Measurements from ENCODE around the gene SLC23A3. TPM values are rescaled to one million over a fixed set of nuclear protein-coding genes. Genes with fewer than 3 reads are reported as not detected.

SLC23A3 gene
- total RNA-seq, 2 donors from 2014 or later = 0.46 to 1.9 TPM

DNA sequence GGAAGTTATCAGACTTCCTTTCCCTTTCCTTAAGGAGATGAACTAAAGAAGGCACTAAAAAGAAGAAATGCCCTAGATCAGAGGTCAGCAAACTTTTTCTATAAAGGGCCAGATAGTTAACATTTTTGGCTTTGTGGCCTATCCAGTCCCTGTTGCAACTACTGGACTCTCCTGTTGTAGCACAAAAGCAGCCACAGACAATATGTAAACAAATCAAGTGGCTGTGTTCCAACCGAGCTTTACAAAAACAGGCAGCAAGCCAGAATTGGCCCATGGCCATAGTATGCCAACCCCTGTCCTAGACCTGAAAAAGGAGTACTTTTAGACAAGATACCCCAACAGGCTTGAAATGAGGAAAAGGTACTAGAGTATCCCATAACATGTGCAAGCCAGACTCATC is 20.2 kb downstream of the SLC23A3 start:
- H3K27me3 ChIP-seq (ENCODE audit: control insufficient read depth, insufficient read depth, low read length, poor library complexity, severe bottlenecking) = no peaks in the 10 kb centered on the region
- no peaks in the 10 kb centered on the region for H3K4me1 ChIP-seq (ENCODE audit: control insufficient read depth, insufficient read depth, low read length)
- no peak for DNase-seq
- WGBS, 2 experiments (ENCODE audit: insufficient coverage in 1 of 2, insufficient read length in 1 of 2) = 67 to 91% methylated on average over 1 of the region's 1 CpG
- Mint-ChIP-seq H3K36me3 (ENCODE audit: low read depth) (peaks cover 33% of the 10 kb centered on the region), H3K4me3 (no peak overlapping the region), H3K27ac (no peak overlapping the region), H3K27me3 (ENCODE audit: insufficient read depth) (no peaks in the 10 kb centered on the region), H3K9me3 (no peaks in the 10 kb centered on the region), H3K4me1 (no peaks in the 10 kb centered on the region)
- peaks cover 52% of the 10 kb centered on the region for H3K36me3 ChIP-seq (ENCODE audit: control insufficient read depth, insufficient read depth, low read length)
- H3K4me3 ChIP-seq (ENCODE audit: low read length) = no peak overlapping the region
- H3K27ac ChIP-seq (ENCODE audit: low read depth, low read length) = no peak overlapping the region
- H3K9me3 ChIP-seq (ENCODE audit: control insufficient read depth, low read length) = no peaks in the 10 kb centered on the region
- no peak overlapping the region for H3K9ac ChIP-seq (ENCODE audit: extremely low read depth, low read length, poor library complexity, severe bottlenecking)
- TF ChIP-seq, protein P1, sequence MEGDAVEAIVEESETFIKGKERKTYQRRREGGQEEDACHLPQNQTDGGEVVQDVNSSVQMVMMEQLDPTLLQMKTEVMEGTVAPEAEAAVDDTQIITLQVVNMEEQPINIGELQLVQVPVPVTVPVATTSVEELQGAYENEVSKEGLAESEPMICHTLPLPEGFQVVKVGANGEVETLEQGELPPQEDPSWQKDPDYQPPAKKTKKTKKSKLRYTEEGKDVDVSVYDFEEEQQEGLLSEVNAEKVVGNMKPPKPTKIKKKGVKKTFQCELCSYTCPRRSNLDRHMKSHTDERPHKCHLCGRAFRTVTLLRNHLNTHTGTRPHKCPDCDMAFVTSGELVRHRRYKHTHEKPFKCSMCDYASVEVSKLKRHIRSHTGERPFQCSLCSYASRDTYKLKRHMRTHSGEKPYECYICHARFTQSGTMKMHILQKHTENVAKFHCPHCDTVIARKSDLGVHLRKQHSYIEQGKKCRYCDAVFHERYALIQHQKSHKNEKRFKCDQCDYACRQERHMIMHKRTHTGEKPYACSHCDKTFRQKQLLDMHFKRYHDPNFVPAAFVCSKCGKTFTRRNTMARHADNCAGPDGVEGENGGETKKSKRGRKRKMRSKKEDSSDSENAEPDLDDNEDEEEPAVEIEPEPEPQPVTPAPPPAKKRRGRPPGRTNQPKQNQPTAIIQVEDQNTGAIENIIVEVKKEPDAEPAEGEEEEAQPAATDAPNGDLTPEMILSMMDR (conservative IDR thresholded peaks at IDR 0.05) = no peak

DNA sequence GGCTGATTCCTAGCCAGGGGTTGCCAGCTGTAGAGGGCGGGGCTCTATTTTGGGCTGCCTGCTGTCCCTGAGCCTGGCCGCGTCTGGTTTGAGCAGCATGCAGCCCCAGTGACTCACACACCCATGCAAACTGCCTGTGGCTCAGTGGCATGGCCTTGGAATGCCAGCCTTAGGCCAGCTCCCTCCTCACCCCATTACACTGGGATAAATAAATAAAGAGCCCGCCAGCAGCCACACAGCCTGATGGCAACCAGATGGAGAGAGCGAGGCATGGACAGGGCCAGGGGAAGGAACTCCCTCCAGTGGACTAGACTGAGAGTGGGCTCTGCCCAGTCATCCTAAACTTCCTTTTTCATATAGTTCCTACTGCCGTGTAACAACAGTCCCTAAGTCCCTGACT is 27.5 kb downstream of the SLC23A3 start:
- peaks cover 10% of the 10 kb centered on the region for H3K9me3 ChIP-seq (ENCODE audit: control insufficient read depth, low read length)
- no peak overlapping the region for H3K4me3 Mint-ChIP-seq
- WGBS, 2 experiments (ENCODE audit: insufficient coverage in 1 of 2, insufficient read length in 1 of 2) = 94 to 95% methylated on average over 3 to 6 of the region's 6 CpGs
- H3K27me3 Mint-ChIP-seq (ENCODE audit: insufficient read depth) = no peaks in the 10 kb centered on the region
- no peak overlapping the region for H3K27ac Mint-ChIP-seq
- H3K9ac ChIP-seq (ENCODE audit: extremely low read depth, low read length, poor library complexity, severe bottlenecking) = no peak overlapping the region
- no peak overlapping the region for H3K27ac ChIP-seq (ENCODE audit: low read depth, low read length)
- TF ChIP-seq, protein P1 (conservative IDR thresholded peaks at IDR 0.05) = no peak
- peaks cover 56% of the 10 kb centered on the region for H3K36me3 Mint-ChIP-seq (ENCODE audit: low read depth)
- H3K9me3 Mint-ChIP-seq = no peaks in the 10 kb centered on the region
- no peak for DNase-seq
- peaks cover 3% of the 10 kb centered on the region for H3K4me1 Mint-ChIP-seq
- H3K36me3 ChIP-seq (ENCODE audit: control insufficient read depth, insufficient read depth, low read length) = peaks cover 63% of the 10 kb centered on the region
- no peaks in the 10 kb centered on the region for H3K4me1 ChIP-seq (ENCODE audit: control insufficient read depth, insufficient read depth, low read length)
- H3K4me3 ChIP-seq (ENCODE audit: low read length) = no peak overlapping the region
- H3K27me3 ChIP-seq (ENCODE audit: control insufficient read depth, insufficient read depth, low read length, poor library complexity, severe bottlenecking) = no peaks in the 10 kb centered on the region

DNA sequence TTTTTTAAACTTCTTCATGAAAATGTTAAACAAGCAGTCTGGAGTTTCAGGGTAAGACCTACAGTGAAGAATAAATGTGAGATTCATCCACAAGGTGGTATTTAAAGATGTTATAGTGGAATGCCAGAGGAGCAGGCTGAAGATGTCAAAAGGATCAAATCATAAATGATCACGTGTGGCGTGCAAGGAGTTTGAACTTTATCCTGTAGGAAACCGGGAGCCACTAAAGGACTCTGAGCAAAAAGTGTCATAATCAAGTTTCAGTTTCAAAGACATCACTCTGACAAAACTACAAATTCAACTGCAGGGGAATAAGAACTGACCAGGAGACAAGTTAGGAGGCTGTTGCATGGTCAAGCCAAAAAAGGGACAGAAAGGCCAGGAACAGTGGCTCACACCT is 29.1 kb downstream of the SLC23A3 start:
- Histone ChIP-seq H3K27me3 (ENCODE audit: control insufficient read depth, insufficient read depth, low read length, poor library complexity, severe bottlenecking) (no peaks in the 10 kb centered on the region), H3K27ac (ENCODE audit: low read depth, low read length) (no peak overlapping the region), H3K9ac (ENCODE audit: extremely low read depth, low read length, poor library complexity, severe bottlenecking) (no peak overlapping the region), H3K4me3 (ENCODE audit: low read length) (no peak overlapping the region), H3K9me3 (ENCODE audit: control insufficient read depth, low read length) (peaks cover 10% of the 10 kb centered on the region), H3K36me3 (ENCODE audit: control insufficient read depth, insufficient read depth, low read length) (peaks cover 50% of the 10 kb centered on the region), H3K4me1 (ENCODE audit: control insufficient read depth, insufficient read depth, low read length) (no peaks in the 10 kb centered on the region)
- H3K9me3 Mint-ChIP-seq = no peaks in the 10 kb centered on the region
- no peak overlapping the region for H3K4me3 Mint-ChIP-seq
- H3K36me3 Mint-ChIP-seq (ENCODE audit: low read depth) = peaks cover 44% of the 10 kb centered on the region
- WGBS, 2 experiments (ENCODE audit: insufficient coverage in 1 of 2, insufficient read length in 1 of 2) = 95 to 96% methylated on average over 3 of the region's 3 CpGs
- TF ChIP-seq, protein P1 (conservative IDR thresholded peaks at IDR 0.05) = no peak
- H3K27ac Mint-ChIP-seq = no peak overlapping the region
- peaks cover 3% of the 10 kb centered on the region for H3K4me1 Mint-ChIP-seq
- no peaks in the 10 kb centered on the region for H3K27me3 Mint-ChIP-seq (ENCODE audit: insufficient read depth)
- no peak for DNase-seq

Measured in endodermal cell (in vitro differentiated cells).